ENCODE data around the gene KLK13.

The KLK13 gene

GRCh38 chr19:51064534-51065220, at the start of gene KLK13:
KLK13 (minus strand) TSS chr19:51065092; CDS start chr19:51065067, 25 bp downstream.
- no peak for DNase-seq (ENCODE audit: insufficient read length, low spot score)
- no peak for FAIRE-seq
- TF ChIP-seq POLR2A (IDR thresholded peaks at IDR 0.05; ENCODE audit: low read depth, low read length), result no peak

GRCh38 chr19:51114087-51114729, 49.3 kb upstream of the KLK13 start:
- no peak for TF ChIP-seq POLR2A (IDR thresholded peaks at IDR 0.05; ENCODE audit: low read depth, low read length)
- FAIRE-seq, result no peak
- DNase-seq (ENCODE audit: insufficient read length, low spot score), result no peak

GRCh38 chr19:51111606-51112005, 46.7 kb upstream of the KLK13 start:
- no peak for FAIRE-seq
- no peak for DNase-seq (ENCODE audit: insufficient read length, low spot score)
- no peak for TF ChIP-seq POLR2A (IDR thresholded peaks at IDR 0.05; ENCODE audit: low read depth, low read length)

GRCh38 chr19:51110666-51110971, 45.7 kb upstream of the KLK13 start:
- no peak for FAIRE-seq

GRCh38 chr19:51108805-51109146, 43.9 kb upstream of the KLK13 start:
- no peak for DNase-seq (ENCODE audit: insufficient read length, low spot score)

More at GRCh38 chr19:51110666-51110971, 45.7 kb upstream of the KLK13 start:
- DNase-seq (ENCODE audit: insufficient read length, low spot score), result no peak
- TF ChIP-seq POLR2A (IDR thresholded peaks at IDR 0.05; ENCODE audit: low read depth, low read length), result no peak

GRCh38 chr19:51108066-51108804, 43.3 kb upstream of the KLK13 start, which contains the start of gene CTU1:
CTU1 (minus strand) TSS chr19:51108409; CDS start chr19:51104569, 3,840 bp downstream.
- FAIRE-seq (peak; percentile 84), DNase-seq (ENCODE audit: insufficient read length, low spot score) (peak; percentile 87)
- 0 out of 2 replicates have a peak, but pooled peaks have one; percentile 33 for TF ChIP-seq POLR2A (IDR thresholded peaks at IDR 0.05; ENCODE audit: low read depth, low read length)

More at GRCh38 chr19:51108805-51109146, 43.9 kb upstream of the KLK13 start:
- FAIRE-seq, result no peak
- TF ChIP-seq POLR2A (IDR thresholded peaks at IDR 0.05; ENCODE audit: low read depth, low read length), result no peak

- no peak for TF ChIP-seq POLR2A (IDR thresholded peaks at IDR 0.05; ENCODE audit: low read depth, low read length)
- FAIRE-seq (no peak), DNase-seq (ENCODE audit: insufficient read length, low spot score) (no peak)
These were observed 42.6 kb upstream of the KLK13 start for GRCh38 chr19:51107406-51108065.

- FAIRE-seq, result no peak
- no peak for DNase-seq (ENCODE audit: insufficient read length, low spot score)
- TF ChIP-seq POLR2A (IDR thresholded peaks at IDR 0.05; ENCODE audit: low read depth, low read length), result no peak
These were observed 39.0 kb upstream of the KLK13 start for GRCh38 chr19:51103926-51104341.

GRCh38 chr19:51102991-51103390, 38.1 kb upstream of the KLK13 start:
- no peak for FAIRE-seq
- TF ChIP-seq POLR2A (IDR thresholded peaks at IDR 0.05; ENCODE audit: low read depth, low read length), result no peak
- no peak for DNase-seq (ENCODE audit: insufficient read length, low spot score)

- no peak for DNase-seq (ENCODE audit: insufficient read length, low spot score)
- FAIRE-seq, result no peak
- no peak for TF ChIP-seq POLR2A (IDR thresholded peaks at IDR 0.05; ENCODE audit: low read depth, low read length)
These were observed 36.4 kb upstream of the KLK13 start for GRCh38 chr19:51101171-51101865.

- FAIRE-seq, result no peak
- no peak for DNase-seq (ENCODE audit: insufficient read length, low spot score)
- TF ChIP-seq POLR2A (IDR thresholded peaks at IDR 0.05; ENCODE audit: low read depth, low read length), result no peak
These were observed 35.7 kb upstream of the KLK13 start for GRCh38 chr19:51100601-51101000.

GRCh38 chr19:51099047-51099382, 34.1 kb upstream of the KLK13 start:
- DNase-seq (ENCODE audit: insufficient read length, low spot score) (no peak), FAIRE-seq (no peak)
- TF ChIP-seq POLR2A (IDR thresholded peaks at IDR 0.05; ENCODE audit: low read depth, low read length), result no peak

GRCh38 chr19:51098365-51099046, 33.6 kb upstream of the KLK13 start:
- TF ChIP-seq POLR2A (IDR thresholded peaks at IDR 0.05; ENCODE audit: low read depth, low read length), result no peak
- no peak for DNase-seq (ENCODE audit: insufficient read length, low spot score)
- FAIRE-seq, result no peak
